PFSK-1 (cell line): ENCODE measurements around the gene KHDC4.

Experiments used
- FOXP2 ChIP-seq: optimal IDR thresholded peaks from 2 replicates; pipeline ENCODE3; 2011; ENCODE audit warnings: borderline replicate concordance, control low read depth, inconsistent platforms; ENCODE audit not compliant: insufficient read depth; ENCODE audit errors: extremely low read length, extremely low read depth
- POLR2AphosphoS5 ChIP-seq: IDR thresholded peaks from 2 replicates; pipeline ENCODE4 v1.6.1; 2012; ENCODE audit warnings: low read depth, mild to moderate bottlenecking, control low read depth, low read length, moderate library complexity
- REST ChIP-seq, 2 experiments: IDR thresholded peaks; 2 replicates each; pipeline versions ENCODE4 v1.6.1 to v1.8.0; 2011 to 2012; ENCODE audit warnings: low read depth in 2 of 2, low read length in 2 of 2, control low read depth in 1 of 2, inconsistent platforms in 1 of 2, mild to moderate bottlenecking in 1 of 2, moderate library complexity in 1 of 2; ENCODE audit not compliant: insufficient read depth in 1 of 2
- SIN3A ChIP-seq: IDR thresholded peaks from 2 replicates; pipeline ENCODE4 v1.6.1; 2012; ENCODE audit warnings: mild to moderate bottlenecking, low read length, moderate library complexity, borderline replicate concordance; ENCODE audit not compliant: insufficient read depth
- TAF1 ChIP-seq: IDR thresholded peaks from 2 replicates; pipeline ENCODE4 v1.6.1; 2012; ENCODE audit warnings: low read length, control low read depth, borderline replicate concordance; ENCODE audit not compliant: insufficient read depth

KHDC4 gene

DNA sequence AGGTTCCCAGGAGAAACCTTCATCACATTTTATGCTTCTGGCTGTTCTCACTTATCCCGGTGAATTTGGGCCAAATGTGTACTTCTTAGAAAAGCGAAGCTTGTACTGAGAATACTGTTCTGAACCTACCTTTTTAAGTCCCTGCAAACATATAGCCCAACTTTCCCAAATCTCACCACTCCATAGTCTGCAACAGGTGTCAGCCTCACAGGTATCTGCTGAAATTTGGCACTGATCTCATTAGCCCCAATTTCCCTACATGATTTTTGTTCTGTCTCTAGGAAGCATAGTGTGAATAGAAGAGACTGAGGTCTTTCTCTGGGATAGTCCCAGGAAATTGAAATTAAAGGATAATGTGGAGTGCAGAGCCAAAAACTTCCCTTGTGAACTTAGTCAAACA, 34.5 kb downstream of the KHDC4 start:
- TF ChIP-seq SIN3A (no peak), REST (IDR thresholded peaks at IDR 0.05; ENCODE audit: insufficient read depth in 1 of 2, low read depth in 2 of 2, low read length in 2 of 2) (no peak), FOXP2 (no peak), TAF1 (no peak), POLR2AphosphoS5 (no peak)

GRCh38 chr1:155898888-155899287, 35.3 kb downstream of the KHDC4 start:
- TF ChIP-seq REST (IDR thresholded peaks at IDR 0.05; ENCODE audit: insufficient read depth in 1 of 2, low read depth in 2 of 2, low read length in 2 of 2) (no peak), TAF1 (no peak), POLR2AphosphoS5 (no peak), SIN3A (no peak), FOXP2 (no peak)

GRCh38 chr1:155897746-155898145, 36.5 kb downstream of the KHDC4 start:
- TF ChIP-seq REST (IDR thresholded peaks at IDR 0.05; ENCODE audit: insufficient read depth in 1 of 2, low read depth in 2 of 2, low read length in 2 of 2) = no peak
- no peak for TF ChIP-seq FOXP2
- no peak for TF ChIP-seq POLR2AphosphoS5
- no peak for TF ChIP-seq TAF1
- no peak for TF ChIP-seq SIN3A

GRCh38 chr1:155893389-155894142, 40.6 kb downstream of the KHDC4 start:
- no peak for TF ChIP-seq POLR2AphosphoS5
- TF ChIP-seq FOXP2 = no peak
- TF ChIP-seq REST (IDR thresholded peaks at IDR 0.05; ENCODE audit: insufficient read depth in 1 of 2, low read depth in 2 of 2, low read length in 2 of 2) = no peak
- no peak for TF ChIP-seq TAF1
- no peak for TF ChIP-seq SIN3A

DNA sequence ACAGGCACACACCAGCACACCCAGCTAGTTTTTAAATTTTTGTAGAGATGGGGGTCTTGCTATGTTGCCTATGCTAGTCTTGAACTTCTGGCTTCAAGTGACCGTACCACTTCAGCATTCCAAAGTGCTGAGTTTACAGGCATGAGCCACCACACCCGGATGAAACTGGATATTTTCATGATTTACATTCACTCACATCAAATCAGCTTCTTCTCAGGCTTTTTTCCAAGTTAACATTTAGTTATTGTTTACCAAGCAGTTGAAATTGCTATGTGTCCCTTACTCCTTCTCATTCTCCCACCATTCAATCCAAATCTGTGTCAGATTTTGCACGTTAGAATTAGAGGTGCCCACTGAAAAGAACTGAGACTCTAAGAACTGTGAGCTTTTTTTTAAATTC, 41.4 kb downstream of the KHDC4 start:
- no peak for TF ChIP-seq TAF1
- TF ChIP-seq POLR2AphosphoS5 = no peak
- TF ChIP-seq FOXP2 = no peak
- TF ChIP-seq REST (IDR thresholded peaks at IDR 0.05; ENCODE audit: insufficient read depth in 1 of 2, low read depth in 2 of 2, low read length in 2 of 2) = no peak
- TF ChIP-seq SIN3A = no peak
